ENCODE data around the gene CGA.

CGA gene

DNA sequence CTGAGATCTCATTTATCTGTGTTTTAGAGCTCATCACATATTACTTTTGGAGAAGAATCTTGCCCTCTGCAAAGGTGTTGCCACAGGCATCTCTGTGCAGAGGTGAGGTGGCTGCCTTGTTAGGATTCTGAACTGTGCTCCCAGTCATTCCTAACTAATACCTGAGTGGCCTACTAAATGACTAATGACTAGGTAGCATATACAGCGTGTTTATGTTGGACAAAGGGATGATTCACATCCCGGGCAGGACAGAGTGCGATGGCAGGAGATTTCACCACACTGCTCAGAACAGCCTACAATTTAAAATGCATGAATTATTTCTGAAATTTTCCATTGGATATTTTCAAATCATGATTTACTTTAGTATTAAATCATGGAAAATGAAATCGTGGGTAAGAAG lies 23.1 kb upstream of the CGA start:
- Histone ChIP-seq H3K9me3 (ENCODE audit: control insufficient read depth, insufficient read depth, low read length) (no peaks in the 10 kb centered on the region), H3K79me2 (ENCODE audit: control insufficient read depth, low read length) (no peaks in the 10 kb centered on the region), H3K27ac (ENCODE audit: low read depth, low read length) (no peak overlapping the region), H3K4me3 (ENCODE audit: low read length) (no peak overlapping the region), H4K20me1 (ENCODE audit: control insufficient read depth, insufficient read depth, low read depth, low read length) (no peaks in the 10 kb centered on the region), H3K4me2 (ENCODE audit: low read length) (no peak overlapping the region), H3K9me2 (replicated peaks; ENCODE audit: control insufficient read depth, low read length) (no peaks in the 10 kb centered on the region), H3F3A (ENCODE audit: control insufficient read depth, insufficient read depth) (no peaks in the 10 kb centered on the region), H3K27me3 (ENCODE audit: control insufficient read depth, low read length) (no peaks in the 10 kb centered on the region), H3K4me1 (ENCODE audit: control insufficient read depth, low read length) (peaks cover 9% of the 10 kb centered on the region; the same call in 1 of the 2 replicates), H3K36me3 (ENCODE audit: control insufficient read depth, low read length) (no peaks in the 10 kb centered on the region)
- no peak for TF ChIP-seq EZH2phosphoT487 (IDR thresholded peaks at IDR 0.05; ENCODE audit: borderline replicate concordance, low read length)
- TF ChIP-seq, protein P1, sequence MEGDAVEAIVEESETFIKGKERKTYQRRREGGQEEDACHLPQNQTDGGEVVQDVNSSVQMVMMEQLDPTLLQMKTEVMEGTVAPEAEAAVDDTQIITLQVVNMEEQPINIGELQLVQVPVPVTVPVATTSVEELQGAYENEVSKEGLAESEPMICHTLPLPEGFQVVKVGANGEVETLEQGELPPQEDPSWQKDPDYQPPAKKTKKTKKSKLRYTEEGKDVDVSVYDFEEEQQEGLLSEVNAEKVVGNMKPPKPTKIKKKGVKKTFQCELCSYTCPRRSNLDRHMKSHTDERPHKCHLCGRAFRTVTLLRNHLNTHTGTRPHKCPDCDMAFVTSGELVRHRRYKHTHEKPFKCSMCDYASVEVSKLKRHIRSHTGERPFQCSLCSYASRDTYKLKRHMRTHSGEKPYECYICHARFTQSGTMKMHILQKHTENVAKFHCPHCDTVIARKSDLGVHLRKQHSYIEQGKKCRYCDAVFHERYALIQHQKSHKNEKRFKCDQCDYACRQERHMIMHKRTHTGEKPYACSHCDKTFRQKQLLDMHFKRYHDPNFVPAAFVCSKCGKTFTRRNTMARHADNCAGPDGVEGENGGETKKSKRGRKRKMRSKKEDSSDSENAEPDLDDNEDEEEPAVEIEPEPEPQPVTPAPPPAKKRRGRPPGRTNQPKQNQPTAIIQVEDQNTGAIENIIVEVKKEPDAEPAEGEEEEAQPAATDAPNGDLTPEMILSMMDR (IDR thresholded peaks at IDR 0.05; ENCODE audit: low read depth, low read length, poor library complexity, severe bottlenecking), result no peak

DNA sequence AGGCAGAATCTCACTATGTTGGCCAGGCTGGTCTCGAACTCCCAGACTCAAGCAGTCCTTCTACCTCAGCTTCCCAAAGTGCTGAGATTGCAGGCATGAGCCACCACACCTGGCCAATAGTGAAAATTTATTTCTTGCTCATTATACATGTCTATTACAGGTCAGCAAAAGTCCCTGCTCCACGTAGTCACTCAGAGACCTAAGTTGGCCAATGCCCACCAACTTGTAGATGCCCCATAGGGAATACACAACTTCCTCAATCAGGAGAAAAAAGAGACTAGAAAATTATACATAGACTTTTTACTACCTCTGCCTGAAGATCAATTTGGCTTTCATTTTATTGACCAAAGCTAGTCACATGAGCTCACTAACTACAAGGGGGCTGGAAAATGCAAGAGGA lies 22.0 kb upstream of the CGA start:
- Histone ChIP-seq H3K27me3 (ENCODE audit: control insufficient read depth, low read length) (no peaks in the 10 kb centered on the region), H3K79me2 (ENCODE audit: control insufficient read depth, low read length) (no peaks in the 10 kb centered on the region), H3K4me3 (ENCODE audit: low read length) (no peak overlapping the region), H3K4me1 (ENCODE audit: control insufficient read depth, low read length) (peaks cover 9% of the 10 kb centered on the region; the same call in 1 of the 2 replicates), H3F3A (ENCODE audit: control insufficient read depth, insufficient read depth) (no peaks in the 10 kb centered on the region), H3K36me3 (ENCODE audit: control insufficient read depth, low read length) (no peaks in the 10 kb centered on the region), H4K20me1 (ENCODE audit: control insufficient read depth, insufficient read depth, low read depth, low read length) (no peaks in the 10 kb centered on the region), H3K9me2 (replicated peaks; ENCODE audit: control insufficient read depth, low read length) (no peaks in the 10 kb centered on the region), H3K9me3 (ENCODE audit: control insufficient read depth, insufficient read depth, low read length) (no peaks in the 10 kb centered on the region), H3K27ac (ENCODE audit: low read depth, low read length) (no peak overlapping the region), H3K4me2 (ENCODE audit: low read length) (no peak overlapping the region)
- TF ChIP-seq EZH2phosphoT487 (IDR thresholded peaks at IDR 0.05; ENCODE audit: borderline replicate concordance, low read length), result no peak
- TF ChIP-seq, protein P1 (IDR thresholded peaks at IDR 0.05; ENCODE audit: low read depth, low read length, poor library complexity, severe bottlenecking), result no peak

DNA sequence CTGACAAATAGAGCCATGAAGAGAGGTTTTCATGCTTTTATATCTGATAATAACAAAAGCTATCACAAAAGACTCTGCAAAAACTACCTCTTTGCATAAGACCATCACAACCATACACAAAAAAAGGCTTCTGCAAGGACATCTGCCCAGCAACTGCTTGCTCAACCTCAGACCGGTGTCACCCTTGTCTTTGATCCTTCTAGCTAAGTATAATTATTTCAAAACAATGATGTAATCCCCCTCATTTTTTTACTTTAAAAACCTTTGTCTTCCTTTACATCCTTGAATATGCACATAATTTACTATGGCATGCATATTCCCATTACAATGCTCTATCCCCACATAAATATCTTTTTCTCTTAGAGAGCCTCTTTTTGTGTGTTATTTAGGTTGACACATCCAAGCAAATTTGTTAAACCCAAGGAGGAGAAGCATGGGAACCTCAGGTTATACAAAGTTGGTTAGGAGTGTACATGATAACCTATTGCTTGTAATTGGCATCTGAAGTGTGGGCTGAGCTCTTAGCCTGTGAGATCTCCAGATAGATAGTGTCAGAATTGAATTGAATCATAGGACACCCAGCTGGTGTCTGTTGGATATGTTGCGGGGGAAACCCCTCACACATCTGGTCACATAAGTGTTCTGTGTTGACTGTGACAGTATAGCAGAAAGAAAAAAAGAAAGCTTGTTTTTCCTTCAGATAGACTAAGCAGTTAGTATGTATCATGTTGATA lies 20.7 kb upstream of the CGA start:
- H3K4me3 ChIP-seq (ENCODE audit: low read length), result no peak overlapping the region
- no peaks in the 10 kb centered on the region for H3K79me2 ChIP-seq (ENCODE audit: control insufficient read depth, low read length)
- peaks cover 9% of the 10 kb centered on the region; the same call in 1 of the 2 replicates for H3K4me1 ChIP-seq (ENCODE audit: control insufficient read depth, low read length)
- H4K20me1 ChIP-seq (ENCODE audit: control insufficient read depth, insufficient read depth, low read depth, low read length), result no peaks in the 10 kb centered on the region
- no peaks in the 10 kb centered on the region for H3K9me3 ChIP-seq (ENCODE audit: control insufficient read depth, insufficient read depth, low read length)
- H3F3A ChIP-seq (ENCODE audit: control insufficient read depth, insufficient read depth), result no peaks in the 10 kb centered on the region
- H3K9me2 ChIP-seq (replicated peaks; ENCODE audit: control insufficient read depth, low read length), result no peaks in the 10 kb centered on the region
- no peak overlapping the region for H3K27ac ChIP-seq (ENCODE audit: low read depth, low read length)
- H3K36me3 ChIP-seq (ENCODE audit: control insufficient read depth, low read length), result no peaks in the 10 kb centered on the region
- H3K4me2 ChIP-seq (ENCODE audit: low read length), result no peak overlapping the region
- H3K27me3 ChIP-seq (ENCODE audit: control insufficient read depth, low read length), result no peaks in the 10 kb centered on the region
- TF ChIP-seq EZH2phosphoT487 (IDR thresholded peaks at IDR 0.05; ENCODE audit: borderline replicate concordance, low read length), result no peak
- TF ChIP-seq, protein P1 (IDR thresholded peaks at IDR 0.05; ENCODE audit: low read depth, low read length, poor library complexity, severe bottlenecking), result no peak
